Right ventricle myocardium superior (tissue), 1 donor: ENCODE data around the gene KMT2B. TPM values are rescaled to one million over a fixed set of nuclear protein-coding genes. Genes with fewer than 3 reads are reported as not detected.
"Not testable (repeated sequence)": the region's sequence is repeated elsewhere in the genome, so short reads cannot be mapped to it uniquely, and the experiment has no call there.

Experiments used
- ATAC-seq: fragments of 200-7000 bp; cut with Tn5 transposase; one replicate; pipeline ENCODE4 v1.9.1; 2020; ENCODE audit warnings: mild to moderate bottlenecking; ENCODE audit not compliant: poor library complexity
- DNase-seq: peaks from one replicate; pipeline ENCODE4 v3.0.0-alpha.2; 2020
- intact Hi-C: fragments of 100-400 bp; cut with DNase I; formaldehyde crosslinking; loops from one replicate; pipeline ENCODE4 v1.11.2; 2022
- total RNA-seq: library from RNA; stranded (reverse); fragmentation: NEBNext Ultra II Directional; extraction: Animal tissue kit (Norgen Biotek cat#: 25700); gene quantifications from one replicate; pipeline ENCODE4 v1.2.1, GENCODE V29; 2021
- donor health status: DM: no; HTN: yes; CAD: no; lungs with severe emphysema.

The KMT2B gene
- total RNA-seq, 1 donor from 2014 or later = 16.3 TPM

- intact Hi-C loops = no loop called here
- DNase-seq = no peak
- ATAC-seq = no peak
Measured at GRCh38 chr19:35722897-35723296, 5.1 kb downstream of the KMT2B start.

- DNase-seq = no peak
- intact Hi-C loops = no loop called here
- ATAC-seq = no peak
Measured at GRCh38 chr19:35723671-35724070, 5.9 kb downstream of the KMT2B start.

GRCh38 chr19:35724132-35724531 lies 6.3 kb downstream of the KMT2B start:
- ATAC-seq, DNase-seq, intact Hi-C loops: not testable (repeated sequence)

- ATAC-seq = no peak
- no peak for DNase-seq
- intact Hi-C loops = no loop called here
Measured at GRCh38 chr19:35724560-35724959, 6.8 kb downstream of the KMT2B start.

- DNase-seq = no peak
- intact Hi-C loops = no loop called here
- no peak for ATAC-seq
Measured at GRCh38 chr19:35725216-35725861, 7.5 kb downstream of the KMT2B start.

- intact Hi-C loops = no loop called here
- ATAC-seq = no peak
- DNase-seq = peak; percentile 36
Measured at GRCh38 chr19:35727053-35727955, 9.5 kb downstream of the KMT2B start.

- DNase-seq = no peak
- intact Hi-C loops = no loop called here
Measured at GRCh38 chr19:35727956-35728706, 10.3 kb downstream of the KMT2B start.

GRCh38 chr19:35729021-35729420 lies 11.2 kb downstream of the KMT2B start:
- DNase-seq = no peak
- intact Hi-C loops = no loop called here
- ATAC-seq = no peak

More at GRCh38 chr19:35727956-35728706, 10.3 kb downstream of the KMT2B start:
- ATAC-seq = no peak

GRCh38 chr19:35729763-35730162 lies 12.0 kb downstream of the KMT2B start:
- ATAC-seq = no peak
- DNase-seq = no peak
- intact Hi-C loops = no loop called here

- ATAC-seq (no peak), DNase-seq (no peak)
- intact Hi-C loops = no loop called here
Measured at GRCh38 chr19:35730326-35730725, 12.5 kb downstream of the KMT2B start.

GRCh38 chr19:35731353-35731752 lies 13.6 kb downstream of the KMT2B start:
- ATAC-seq = no peak
- intact Hi-C loops = no loop called here
- no peak for DNase-seq

- no peak for ATAC-seq
- DNase-seq = no peak
- intact Hi-C loops = no loop called here
Measured at GRCh38 chr19:35731779-35732405, 14.1 kb downstream of the KMT2B start.

- ATAC-seq (no peak), DNase-seq (no peak)
- intact Hi-C loops = no loop called here
Measured at GRCh38 chr19:35732540-35733179, 14.9 kb downstream of the KMT2B start.

GRCh38 chr19:35733180-35734125 lies 15.7 kb downstream of the KMT2B start:
- ATAC-seq = no peak
- DNase-seq = no peak
- intact Hi-C loops = no loop called here

GRCh38 chr19:35734273-35734672 lies 16.5 kb downstream of the KMT2B start:
- intact Hi-C loops = no loop called here
- no peak for DNase-seq
- ATAC-seq = no peak

- intact Hi-C loops = no loop called here
- DNase-seq (no peak), ATAC-seq (no peak)
Measured at GRCh38 chr19:35734889-35735288, 17.1 kb downstream of the KMT2B start.
